Transverse colon (tissue), 4 donors: Measurements from ENCODE around the gene EIF2A. TPM values are rescaled to one million over a fixed set of nuclear protein-coding genes. Genes with fewer than 3 reads are reported as not detected.
A peak's percentile ranks its signal among the peaks of the same experiment; 100 is the strongest.

ENCODE experiments used
- DNase-seq: peaks from one replicate; pipeline ENCODE4 v3.0.0-alpha.2; 2019
- H3K27ac ChIP-seq, 4 donors: fragments of 200-600 bp; sonication (generic); 2 replicates each; pipeline ENCODE4 v1.5.1; 2016 to 2018; ENCODE audit warnings: inconsistent platforms in 4 of 4
- H3K27me3 ChIP-seq: fragments of 200-600 bp; sonication (generic); 2 replicates; pipeline ENCODE4 v1.5.1; 2017; ENCODE audit warnings: inconsistent platforms
- H3K36me3 ChIP-seq, 4 donors: fragments of 200-600 bp; sonication (generic); 2 replicates each; pipeline ENCODE4 v1.5.1; 2017 to 2019; ENCODE audit warnings: inconsistent platforms in 4 of 4
- H3K4me1 ChIP-seq, 4 donors: fragments of 200-600 bp; sonication (generic); 2 replicates each; pipeline ENCODE4 v1.5.1; 2017 to 2020; ENCODE audit warnings: inconsistent platforms in 4 of 4
- H3K4me3 ChIP-seq, 4 donors: fragments of 200-600 bp; sonication (generic); 1 replicate in 1 of 4; 2 replicates in 3 of 4; pipeline versions ENCODE4 v1.5.1 to v1.6.1; 2017 to 2019; ENCODE audit warnings: inconsistent platforms in 4 of 4
- H3K9me3 ChIP-seq, 2 donors: fragments of 200-600 bp; sonication (generic); 2 replicates each; pipeline ENCODE4 v1.5.1; 2017 to 2019; ENCODE audit warnings: inconsistent platforms in 2 of 2
- EP300 ChIP-seq: sonication (generic); formaldehyde crosslinking; IDR thresholded peaks from one replicate; pipeline ENCODE4 v1.6.1; 2017; ENCODE audit warnings: antibody characterized with exemption, low read depth
- POLR2A ChIP-seq: fragments of 450-650 bp; IDR thresholded peaks from one replicate; pipeline ENCODE4 v1.6.1; 2016; ENCODE audit warnings: antibody characterized with exemption, mild to moderate bottlenecking, moderate library complexity
- POLR2AphosphoS5 ChIP-seq, 3 donors: sonication (generic); formaldehyde crosslinking; IDR thresholded peaks; one replicate each; pipeline ENCODE4 v1.6.1; 2016; ENCODE audit warnings: antibody characterized with exemption in 3 of 3
- WGBS, 2 donors: methylation state at CpG; one replicate each; pipeline ENCODE4 v1.1.5; 2018; ENCODE audit warnings: low coverage in 1 of 2; 5-methylcytosine and 5-hydroxymethylcytosine counted together
- in situ Hi-C, 4 donors: fragments of 200-750 bp; cut with MboI; loops; one replicate each; pipeline versions ENCODE4 v1.15.0 to v1.15.1; 2017; ENCODE audit warnings: low sequenced_read_pairs in 3 of 4, low pct_ligation_motif_present in 1 of 4, low pct_unique_long_range_greater_than_20kb in 1 of 4
- intact Hi-C: fragments of 100-400 bp; cut with DNase I; formaldehyde crosslinking; loops from one replicate; pipeline ENCODE4 v1.15.1; 2023; ENCODE audit warnings: low total_unique reads
- total RNA-seq, 4 donors: library from RNA; depleted of rRNA; stranded (reverse); fragments of >200 nt; gene quantifications; one replicate each; pipeline ENCODE4 v1.1.0, GENCODE V29; 2016
- TF ChIP-seq, protein P1 (sequence below), 5 experiments: fragments of 200-600 bp in 3 of 5; fragments of 450-650 bp in 2 of 5; sonication (generic) in 3 of 5; IDR thresholded peaks; 1 replicate in 2 of 5; 2 replicates in 3 of 5; pipeline ENCODE4 v1.5.1; 2016 to 2017; ENCODE audit warnings: antibody characterized with exemption in 5 of 5, inconsistent platforms in 3 of 5, mild to moderate bottlenecking in 2 of 5, moderate library complexity in 1 of 5

EIF2A gene
- total RNA-seq, 4 donors from 2014 or later, result 20.9 to 132 (median 72.2) TPM

DNA sequence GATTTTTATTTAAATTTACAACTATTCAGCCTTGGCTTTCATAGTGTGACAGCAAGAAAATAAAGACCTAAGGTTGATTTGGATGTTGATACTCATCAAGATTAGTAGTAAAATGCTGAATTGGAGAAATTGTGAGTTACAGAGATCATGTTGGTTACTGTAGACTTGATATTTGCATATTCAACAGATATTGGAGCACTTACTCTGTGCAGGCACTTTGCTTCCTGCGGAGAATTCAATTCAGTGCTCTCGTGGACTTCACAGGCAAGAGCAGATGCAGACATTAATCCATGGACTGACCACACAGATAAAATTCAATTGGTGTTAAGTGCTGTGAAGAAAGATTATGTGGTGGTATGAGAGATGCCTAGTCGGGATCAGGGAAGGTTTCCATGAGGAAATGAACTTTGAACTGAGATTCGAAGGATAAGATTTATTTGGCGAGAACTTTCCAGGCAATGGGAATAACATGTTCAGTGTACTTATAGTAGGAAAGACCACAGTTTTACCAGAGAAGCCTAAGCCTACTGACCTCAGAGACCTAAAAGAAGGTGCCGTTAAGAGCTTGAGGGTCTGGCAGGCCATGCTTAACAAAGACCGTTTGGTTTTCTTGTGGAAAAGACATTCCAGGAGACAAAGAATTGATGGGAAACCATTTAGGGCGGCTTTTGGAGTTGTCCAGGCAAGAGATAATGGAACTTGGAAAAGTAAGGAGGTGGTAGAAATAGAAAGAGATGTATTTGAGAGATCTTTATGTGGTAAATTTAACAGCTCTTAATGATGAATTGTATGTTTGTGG is 60.9 kb downstream of the EIF2A start:
- in situ Hi-C loops, result loop anchor here in 1 of 4 donors (10.0 kb wide), 1 partner anchor 157 kb away; the partner anchor contains the start of gene SIAH2

DNA sequence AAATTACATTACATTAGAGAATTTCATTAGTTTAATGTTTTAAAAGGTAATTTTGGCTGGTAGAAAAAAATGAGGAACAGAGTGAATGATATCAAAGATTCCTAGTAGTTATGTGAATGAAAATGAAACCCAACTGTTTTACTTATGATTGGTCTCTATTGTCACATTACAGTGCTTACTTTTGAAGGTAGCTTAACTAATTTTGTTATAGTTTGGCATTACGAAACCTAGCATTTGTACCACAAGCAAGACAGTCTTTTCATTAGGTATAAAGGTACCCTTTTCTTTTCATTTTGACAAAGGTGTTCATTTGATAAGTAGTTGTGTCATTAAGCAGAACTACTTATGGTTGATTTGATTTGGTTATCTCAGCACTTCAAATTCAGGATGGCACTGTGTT is 63.4 kb downstream of the EIF2A start:
- no peak for DNase-seq
- Histone ChIP-seq H3K9me3 (no peaks in the 10 kb centered on the region), H3K27ac (no peak overlapping the region), H3K4me3 (no peak overlapping the region), H3K27me3 (no peaks in the 10 kb centered on the region), H3K36me3 (peaks cover 0 to 6% (median 2%) of the 10 kb centered on the region in 4 donors), H3K4me1 (peaks cover 5 to 55% (median 24%) of the 10 kb centered on the region in 4 donors)
- TF ChIP-seq POLR2AphosphoS5 (IDR thresholded peaks at IDR 0.05) (no peak), EP300 (no peak), POLR2A (no peak)
- TF ChIP-seq, protein P1, sequence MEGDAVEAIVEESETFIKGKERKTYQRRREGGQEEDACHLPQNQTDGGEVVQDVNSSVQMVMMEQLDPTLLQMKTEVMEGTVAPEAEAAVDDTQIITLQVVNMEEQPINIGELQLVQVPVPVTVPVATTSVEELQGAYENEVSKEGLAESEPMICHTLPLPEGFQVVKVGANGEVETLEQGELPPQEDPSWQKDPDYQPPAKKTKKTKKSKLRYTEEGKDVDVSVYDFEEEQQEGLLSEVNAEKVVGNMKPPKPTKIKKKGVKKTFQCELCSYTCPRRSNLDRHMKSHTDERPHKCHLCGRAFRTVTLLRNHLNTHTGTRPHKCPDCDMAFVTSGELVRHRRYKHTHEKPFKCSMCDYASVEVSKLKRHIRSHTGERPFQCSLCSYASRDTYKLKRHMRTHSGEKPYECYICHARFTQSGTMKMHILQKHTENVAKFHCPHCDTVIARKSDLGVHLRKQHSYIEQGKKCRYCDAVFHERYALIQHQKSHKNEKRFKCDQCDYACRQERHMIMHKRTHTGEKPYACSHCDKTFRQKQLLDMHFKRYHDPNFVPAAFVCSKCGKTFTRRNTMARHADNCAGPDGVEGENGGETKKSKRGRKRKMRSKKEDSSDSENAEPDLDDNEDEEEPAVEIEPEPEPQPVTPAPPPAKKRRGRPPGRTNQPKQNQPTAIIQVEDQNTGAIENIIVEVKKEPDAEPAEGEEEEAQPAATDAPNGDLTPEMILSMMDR (IDR thresholded peaks at IDR 0.05), result no peak
- in situ Hi-C loops (loop anchor here in 1 of 4 donors (10.0 kb wide), 1 partner anchor 155 kb away; the partner anchor contains the start of gene SIAH2), intact Hi-C loops (no loop called here)
- 0% methylated on average over 1 of the region's 1 CpG for WGBS, 2 donors

More for the DNA sequence above, 60.9 kb downstream of the EIF2A start:
- no peak for TF ChIP-seq POLR2A
- no peak for TF ChIP-seq EP300
- TF ChIP-seq POLR2AphosphoS5 (IDR thresholded peaks at IDR 0.05), result no peak
- TF ChIP-seq, protein P1 (IDR thresholded peaks at IDR 0.05), result no peak
- Histone ChIP-seq H3K4me1 (peaks cover 17 to 68% (median 36%) of the 10 kb centered on the region in 4 donors), H3K4me3 (no peak overlapping the region), H3K9me3 (no peaks in the 10 kb centered on the region), H3K27ac (peak overlapping the region in 1 of 4 donors; percentile 1), H3K27me3 (no peaks in the 10 kb centered on the region), H3K36me3 (peaks cover 0 to 6% (median 2%) of the 10 kb centered on the region in 4 donors)
- 59 to 78% methylated on average over 6 to 8 of the region's 8 CpGs for WGBS, 2 donors
- DNase-seq, result no peak
- intact Hi-C loops, result no loop called here

DNA sequence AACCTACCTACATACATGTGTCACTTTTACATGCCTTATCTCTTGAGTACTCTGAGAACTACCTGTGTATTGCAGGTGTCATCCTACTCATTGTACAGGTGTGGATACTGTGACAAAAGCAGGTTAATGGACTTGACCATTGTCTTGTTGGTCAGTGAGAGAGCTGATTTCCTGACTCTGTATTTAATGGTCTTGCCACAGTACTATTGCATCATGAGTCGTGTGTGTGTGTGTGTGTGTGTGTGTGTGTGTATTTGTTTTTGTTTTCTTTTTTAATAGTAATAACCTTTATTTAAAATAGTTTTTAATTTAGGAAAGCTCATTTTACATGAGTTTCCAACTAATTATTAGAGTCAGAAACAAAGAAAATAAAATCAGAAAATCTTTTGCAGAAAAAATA is 64.2 kb downstream of the EIF2A start:
- no peaks in the 10 kb centered on the region for H3K27me3 ChIP-seq
- in situ Hi-C loops, result no loop called here
- intact Hi-C loops, result no loop called here
- H3K9me3 ChIP-seq, result no peaks in the 10 kb centered on the region
- peaks cover 4 to 47% (median 18%) of the 10 kb centered on the region in 4 donors for H3K4me1 ChIP-seq
- no peak overlapping the region for H3K4me3 ChIP-seq
- WGBS, 2 donors, result 71 to 74% methylated on average over 1 of the region's 1 CpG
- DNase-seq, result no peak
- TF ChIP-seq POLR2AphosphoS5 (IDR thresholded peaks at IDR 0.05) (no peak), EP300 (no peak), POLR2A (no peak)
- TF ChIP-seq, protein P1 (IDR thresholded peaks at IDR 0.05), result no peak
- H3K36me3 ChIP-seq, result peaks cover 0 to 6% (median 2%) of the 10 kb centered on the region in 4 donors
- H3K27ac ChIP-seq, result no peak overlapping the region

DNA sequence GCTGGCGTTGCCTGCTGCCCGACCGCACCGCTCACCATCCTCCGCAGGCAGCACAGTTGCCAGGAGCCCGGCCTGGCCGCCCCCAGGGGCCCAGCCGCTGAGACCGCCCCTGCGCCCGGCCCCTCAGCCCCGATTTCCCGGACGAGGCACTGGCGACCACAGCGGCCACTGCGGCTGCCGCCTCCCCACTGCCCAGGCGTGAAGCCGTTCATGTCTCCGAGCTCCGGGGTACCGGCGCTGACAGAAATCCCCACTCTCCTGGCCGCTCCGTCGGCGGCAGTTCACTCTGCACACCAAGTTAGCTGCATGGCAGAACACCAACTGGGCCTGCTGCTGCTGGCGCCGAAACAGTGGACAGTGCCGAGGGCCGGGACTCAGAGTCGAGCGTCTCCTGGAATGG is 65.1 kb downstream of the EIF2A start:
- no peak for TF ChIP-seq POLR2A
- TF ChIP-seq POLR2AphosphoS5 (IDR thresholded peaks at IDR 0.05), result no peak
- TF ChIP-seq EP300, result no peak
- TF ChIP-seq, protein P1 (IDR thresholded peaks at IDR 0.05), result no peak
- no peak overlapping the region for H3K27ac ChIP-seq
- peaks cover 4 to 38% (median 17%) of the 10 kb centered on the region in 4 donors for H3K4me1 ChIP-seq
- DNase-seq, result no peak
- no peak overlapping the region for H3K4me3 ChIP-seq
- no peaks in the 10 kb centered on the region for H3K9me3 ChIP-seq
- 97 to 100% methylated on average over 6 to 34 of the region's 34 CpGs for WGBS, 2 donors
- H3K36me3 ChIP-seq, result peaks cover 0 to 6% (median 2%) of the 10 kb centered on the region in 4 donors
- intact Hi-C loops (no loop called here), in situ Hi-C loops (no loop called here)
- H3K27me3 ChIP-seq, result no peaks in the 10 kb centered on the region
